ENCODE data around the gene FHIT. TPM values are rescaled to one million over a fixed set of nuclear protein-coding genes. Genes with fewer than 3 reads are reported as not detected.
A peak's percentile ranks its signal among the peaks of the same experiment; 100 is the strongest.
"Not testable (repeated sequence)": the region's sequence is repeated elsewhere in the genome, so short reads cannot be mapped to it uniquely, and the experiment has no call there.

FHIT gene
- total and polyA plus RNA-seq, 2 experiments from 2014 or later = 0.22 to 0.90 TPM

DNA sequence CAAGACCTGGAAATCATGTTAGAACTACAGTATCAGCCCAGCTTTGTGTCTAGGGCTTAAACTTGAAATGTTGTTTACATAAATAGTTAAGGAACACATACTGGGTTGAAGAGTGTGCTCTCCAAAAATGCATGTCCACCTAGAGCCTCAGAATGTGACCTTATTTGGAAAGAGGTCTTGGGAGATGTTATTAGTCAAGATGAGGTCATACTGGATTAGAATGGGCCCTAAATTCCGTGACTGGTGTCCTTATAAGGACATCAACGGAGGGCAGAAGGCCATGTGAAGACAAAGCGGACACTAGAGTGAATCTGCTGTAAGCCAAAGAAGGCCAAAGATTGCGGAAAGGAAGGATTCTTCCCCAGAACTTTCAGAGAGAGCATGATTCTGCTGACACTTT, 1442.2 kb downstream of the FHIT start:
- H3K9ac ChIP-seq = no peak overlapping the region
- H3K79me2 ChIP-seq (ENCODE audit: insufficient read depth) = no peaks in the 10 kb centered on the region
- H2AFZ ChIP-seq = peak overlapping the region; percentile 71
- H4K20me1 ChIP-seq (ENCODE audit: insufficient read depth) = no peaks in the 10 kb centered on the region
- H3F3A ChIP-seq (ENCODE audit: insufficient read depth) = no peaks in the 10 kb centered on the region
- H3K9me3 ChIP-seq (ENCODE audit: low read depth) = no peaks in the 10 kb centered on the region
- in situ Hi-C loops (cut with MboI) = no loop called here
- TF ChIP-seq EZH2phosphoT487 (IDR thresholded peaks at IDR 0.05; ENCODE audit: insufficient read depth, low read depth) (no peak), EZH2 (IDR thresholded peaks at IDR 0.05; ENCODE audit: insufficient read depth, poor library complexity, severe bottlenecking) (no peak)
- no peak overlapping the region for H3K4me2 ChIP-seq (ENCODE audit: unreplicated experiment)
- no peak overlapping the region for H3K4me3 ChIP-seq
- no peaks in the 10 kb centered on the region for H3K4me1 ChIP-seq (ENCODE audit: insufficient read depth)
- DNase-seq = peak; percentile 34
- no peaks in the 10 kb centered on the region for H3K36me3 ChIP-seq (ENCODE audit: low read depth)
- no peaks in the 10 kb centered on the region for H3K27me3 ChIP-seq (replicated peaks; ENCODE audit: insufficient read depth)
- H3K27ac ChIP-seq = no peak overlapping the region
- H3K9me2 ChIP-seq (ENCODE audit: insufficient read depth) = no peaks in the 10 kb centered on the region
- WGBS, 2 experiments (ENCODE audit: low coverage in 1 of 2, low lambda C conversion rate in 2 of 2, missing lambda C conversion rate in 2 of 2) = 73 to 76% methylated on average over 4 of the region's 4 CpGs

DNA sequence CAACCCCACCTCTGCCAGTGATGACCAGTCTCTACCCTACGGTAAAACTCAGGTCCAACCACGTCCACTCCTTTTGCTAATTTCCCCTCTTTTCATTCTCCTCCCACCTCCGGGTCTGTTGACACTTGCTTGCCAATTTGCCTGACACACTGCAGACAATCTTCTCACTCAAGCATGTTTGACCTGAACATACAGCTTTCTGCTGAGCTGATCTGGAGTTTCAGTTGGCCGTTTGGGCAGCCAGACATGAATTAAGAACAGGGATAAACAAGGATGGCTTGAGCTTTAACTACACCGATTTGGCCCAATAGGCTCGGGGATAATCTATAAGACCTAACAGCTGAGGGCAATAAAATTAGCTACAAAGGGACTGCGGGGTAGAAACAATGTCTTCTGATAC, 1442.8 kb downstream of the FHIT start:
- no peak for DNase-seq
- no peaks in the 10 kb centered on the region for H3K9me2 ChIP-seq (ENCODE audit: insufficient read depth)
- no peaks in the 10 kb centered on the region for H3K27me3 ChIP-seq (replicated peaks; ENCODE audit: insufficient read depth)
- no peaks in the 10 kb centered on the region for H3F3A ChIP-seq (ENCODE audit: insufficient read depth)
- H4K20me1 ChIP-seq (ENCODE audit: insufficient read depth) = no peaks in the 10 kb centered on the region
- no peak overlapping the region for H3K9ac ChIP-seq
- H3K4me3 ChIP-seq = no peak overlapping the region
- no peaks in the 10 kb centered on the region for H3K36me3 ChIP-seq (ENCODE audit: low read depth)
- TF ChIP-seq EZH2 (IDR thresholded peaks at IDR 0.05; ENCODE audit: insufficient read depth, poor library complexity, severe bottlenecking) (no peak), EZH2phosphoT487 (IDR thresholded peaks at IDR 0.05; ENCODE audit: insufficient read depth, low read depth) (no peak)
- H3K27ac ChIP-seq = no peak overlapping the region
- H2AFZ ChIP-seq = peak overlapping the region; percentile 71; the same call in 1 of the 2 replicates
- WGBS, 2 experiments (ENCODE audit: low coverage in 1 of 2, low lambda C conversion rate in 2 of 2, missing lambda C conversion rate in 2 of 2) = 92 to 96% methylated on average over 7 of the region's 7 CpGs
- no peaks in the 10 kb centered on the region for H3K4me1 ChIP-seq (ENCODE audit: insufficient read depth)
- no peaks in the 10 kb centered on the region for H3K9me3 ChIP-seq (ENCODE audit: low read depth)
- H3K4me2 ChIP-seq (ENCODE audit: unreplicated experiment) = no peak overlapping the region
- H3K79me2 ChIP-seq (ENCODE audit: insufficient read depth) = no peaks in the 10 kb centered on the region
- in situ Hi-C loops (cut with MboI) = no loop called here

DNA sequence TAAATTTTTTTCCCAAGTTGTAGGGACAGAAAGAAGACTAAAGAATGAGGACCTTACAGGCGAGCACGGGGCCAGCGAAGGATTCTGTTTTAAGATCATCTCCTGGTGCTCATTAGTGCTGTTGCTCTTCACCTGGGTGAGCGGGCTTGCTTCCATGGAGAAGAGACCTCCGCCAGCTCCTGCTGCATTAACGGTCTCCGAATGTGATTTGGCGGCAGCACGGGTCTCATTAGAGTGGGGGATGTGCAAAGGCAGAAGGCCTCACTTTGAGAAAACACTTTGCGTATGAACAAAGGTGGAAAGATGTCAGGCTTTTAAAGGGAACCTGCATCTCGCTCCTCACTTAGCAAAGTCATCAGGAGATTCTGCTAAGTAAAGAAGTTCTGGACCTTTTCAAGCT, 1448.0 kb downstream of the FHIT start:
- Histone ChIP-seq H3K9ac (no peak overlapping the region), H2AFZ (no peak overlapping the region), H3K36me3 (ENCODE audit: low read depth) (no peaks in the 10 kb centered on the region), H3K27me3 (replicated peaks; ENCODE audit: insufficient read depth) (no peaks in the 10 kb centered on the region), H3K4me1 (ENCODE audit: insufficient read depth) (no peaks in the 10 kb centered on the region), H3F3A (ENCODE audit: insufficient read depth) (no peaks in the 10 kb centered on the region), H3K9me2 (ENCODE audit: insufficient read depth) (no peaks in the 10 kb centered on the region), H4K20me1 (ENCODE audit: insufficient read depth) (no peaks in the 10 kb centered on the region), H3K27ac (no peak overlapping the region), H3K4me3 (no peak overlapping the region), H3K79me2 (ENCODE audit: insufficient read depth) (no peaks in the 10 kb centered on the region), H3K9me3 (ENCODE audit: low read depth) (no peaks in the 10 kb centered on the region), H3K4me2 (ENCODE audit: unreplicated experiment) (no peak overlapping the region)
- in situ Hi-C loops (cut with MboI) = no loop called here
- no peak for DNase-seq
- 72 to 77% methylated on average over 11 of the region's 11 CpGs for WGBS, 2 experiments (ENCODE audit: low coverage in 1 of 2, low lambda C conversion rate in 2 of 2, missing lambda C conversion rate in 2 of 2)
- no peak for TF ChIP-seq EZH2phosphoT487 (IDR thresholded peaks at IDR 0.05; ENCODE audit: insufficient read depth, low read depth)
- TF ChIP-seq EZH2 (IDR thresholded peaks at IDR 0.05; ENCODE audit: insufficient read depth, poor library complexity, severe bottlenecking) = no peak

DNA sequence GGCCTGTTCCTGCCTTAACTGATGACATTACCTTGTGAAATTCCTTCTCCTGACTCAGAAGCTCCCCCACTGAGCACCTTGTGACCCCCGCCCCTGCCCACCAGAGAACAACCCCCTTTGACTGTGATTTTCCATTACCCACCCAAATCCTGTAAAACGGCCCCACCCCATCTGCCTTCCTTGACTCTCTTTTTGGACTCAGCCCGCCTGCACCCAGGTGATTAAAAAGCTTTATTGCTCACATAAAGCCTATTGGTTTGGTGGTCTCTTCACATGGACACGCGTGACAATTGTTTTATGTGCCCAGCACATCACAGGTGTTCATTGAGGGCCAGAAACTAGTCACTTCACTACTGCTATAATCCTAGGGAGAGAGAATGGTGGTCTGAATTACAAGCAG, 1448.8 kb downstream of the FHIT start:
- H3F3A ChIP-seq (ENCODE audit: insufficient read depth); H3K27ac ChIP-seq; H3K9me3 ChIP-seq (ENCODE audit: low read depth); H3K9ac ChIP-seq; H3K4me1 ChIP-seq (ENCODE audit: insufficient read depth); H2AFZ ChIP-seq; H3K27me3 ChIP-seq (replicated peaks; ENCODE audit: insufficient read depth); H3K4me2 ChIP-seq (ENCODE audit: unreplicated experiment); H3K79me2 ChIP-seq (ENCODE audit: insufficient read depth); H3K4me3 ChIP-seq; H3K36me3 ChIP-seq (ENCODE audit: low read depth); H4K20me1 ChIP-seq (ENCODE audit: insufficient read depth); in situ Hi-C loops (cut with MboI); DNase-seq; H3K9me2 ChIP-seq (ENCODE audit: insufficient read depth): not testable (repeated sequence)
- WGBS, 2 experiments (ENCODE audit: low coverage in 1 of 2, low lambda C conversion rate in 2 of 2, missing lambda C conversion rate in 2 of 2) = 76 to 83% methylated on average over 4 to 5 of the region's 5 CpGs

DNA sequence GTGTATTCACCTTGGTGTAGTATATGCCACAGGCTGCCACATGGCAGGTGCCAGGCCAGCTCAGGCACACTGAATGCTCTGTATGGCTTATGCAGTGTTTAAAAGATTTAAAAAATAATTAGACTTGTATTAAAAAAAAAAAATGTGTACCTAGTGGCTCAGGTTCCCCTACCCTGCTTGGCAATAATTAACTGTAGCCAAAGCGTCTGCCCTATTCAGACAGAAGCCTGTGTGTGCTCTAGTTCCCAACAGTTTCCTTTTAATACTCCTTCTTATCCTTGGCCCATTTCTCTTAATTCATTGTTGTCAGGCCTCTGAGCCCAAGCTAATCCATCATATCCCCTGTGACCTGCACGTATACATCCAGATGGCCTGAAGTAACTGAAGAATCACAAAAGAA, 1449.2 kb downstream of the FHIT start:
- in situ Hi-C loops (cut with MboI) = no loop called here
- Histone ChIP-seq H3K9ac (no peak overlapping the region), H3K27me3 (replicated peaks; ENCODE audit: insufficient read depth) (no peaks in the 10 kb centered on the region), H3F3A (ENCODE audit: insufficient read depth) (no peaks in the 10 kb centered on the region), H3K9me2 (ENCODE audit: insufficient read depth) (no peaks in the 10 kb centered on the region), H2AFZ (no peak overlapping the region), H3K36me3 (ENCODE audit: low read depth) (no peaks in the 10 kb centered on the region), H3K9me3 (ENCODE audit: low read depth) (no peaks in the 10 kb centered on the region), H3K79me2 (ENCODE audit: insufficient read depth) (no peaks in the 10 kb centered on the region), H3K27ac (no peak overlapping the region), H3K4me3 (no peak overlapping the region), H4K20me1 (ENCODE audit: insufficient read depth) (no peaks in the 10 kb centered on the region), H3K4me2 (ENCODE audit: unreplicated experiment) (no peak overlapping the region), H3K4me1 (ENCODE audit: insufficient read depth) (no peaks in the 10 kb centered on the region)
- TF ChIP-seq EZH2 (IDR thresholded peaks at IDR 0.05; ENCODE audit: insufficient read depth, poor library complexity, severe bottlenecking) (no peak), EZH2phosphoT487 (IDR thresholded peaks at IDR 0.05; ENCODE audit: insufficient read depth, low read depth) (no peak)
- DNase-seq = no peak
- WGBS, 2 experiments (ENCODE audit: low coverage in 1 of 2, low lambda C conversion rate in 2 of 2, missing lambda C conversion rate in 2 of 2) = 91 to 100% methylated on average over 2 of the region's 2 CpGs

Measured in GM23248 (cell line).